Measurements from ENCODE around the gene KRT80.

Gene KRT80

GRCh38 chr12:52228931-52229330 is 37.1 kb upstream of the KRT80 start:
- no peak for DNase-seq (ENCODE audit: low read depth in 3 of 3)

- no peak for DNase-seq (ENCODE audit: low read depth in 3 of 3)
These were observed 36.6 kb upstream of the KRT80 start for GRCh38 chr12:52228366-52228765.

DNA sequence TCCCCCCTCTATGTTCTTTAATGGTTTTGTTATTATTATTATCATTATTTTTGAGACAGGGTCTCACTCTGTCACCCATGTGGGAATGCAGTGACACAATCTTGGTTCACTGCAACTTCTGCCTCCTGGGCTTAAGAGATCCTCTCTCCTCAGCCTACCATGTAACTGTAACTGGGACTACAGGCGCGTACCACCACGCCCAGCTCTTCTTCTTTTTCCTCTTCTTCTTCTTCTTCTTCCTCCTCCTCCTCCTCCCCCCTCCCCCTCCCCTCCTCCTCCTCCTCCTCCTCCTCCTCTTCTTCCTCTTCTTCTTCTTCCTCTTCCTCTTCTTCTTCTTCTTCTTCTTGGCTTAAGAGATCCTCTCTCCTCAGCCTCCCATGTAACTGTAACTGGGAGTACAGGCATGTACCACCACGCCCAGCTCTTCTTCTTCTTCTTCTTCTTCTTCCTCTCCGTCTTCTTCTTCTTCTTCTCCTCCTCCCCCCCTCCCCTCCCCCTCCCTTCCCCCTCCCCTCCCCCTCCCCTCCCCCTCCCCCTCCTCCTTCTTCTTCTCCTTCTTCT is 35.9 kb upstream of the KRT80 start:
- DNase-seq (ENCODE audit: low read depth in 3 of 3): no peak

GRCh38 chr12:52226446-52226845 is 34.6 kb upstream of the KRT80 start:
- no peak for DNase-seq (ENCODE audit: low read depth in 3 of 3)

GRCh38 chr12:52225752-52226151 is 33.9 kb upstream of the KRT80 start:
- no peak for DNase-seq (ENCODE audit: low read depth in 3 of 3)

- DNase-seq (ENCODE audit: low read depth in 3 of 3): no peak
These were observed 32.3 kb upstream of the KRT80 start for GRCh38 chr12:52224151-52224550.

- DNase-seq (ENCODE audit: low read depth in 3 of 3): no peak
These were observed 31.7 kb upstream of the KRT80 start for GRCh38 chr12:52223406-52224039.

GRCh38 chr12:52222692-52223091 is 30.9 kb upstream of the KRT80 start:
- no peak for DNase-seq (ENCODE audit: low read depth in 3 of 3)

DNA sequence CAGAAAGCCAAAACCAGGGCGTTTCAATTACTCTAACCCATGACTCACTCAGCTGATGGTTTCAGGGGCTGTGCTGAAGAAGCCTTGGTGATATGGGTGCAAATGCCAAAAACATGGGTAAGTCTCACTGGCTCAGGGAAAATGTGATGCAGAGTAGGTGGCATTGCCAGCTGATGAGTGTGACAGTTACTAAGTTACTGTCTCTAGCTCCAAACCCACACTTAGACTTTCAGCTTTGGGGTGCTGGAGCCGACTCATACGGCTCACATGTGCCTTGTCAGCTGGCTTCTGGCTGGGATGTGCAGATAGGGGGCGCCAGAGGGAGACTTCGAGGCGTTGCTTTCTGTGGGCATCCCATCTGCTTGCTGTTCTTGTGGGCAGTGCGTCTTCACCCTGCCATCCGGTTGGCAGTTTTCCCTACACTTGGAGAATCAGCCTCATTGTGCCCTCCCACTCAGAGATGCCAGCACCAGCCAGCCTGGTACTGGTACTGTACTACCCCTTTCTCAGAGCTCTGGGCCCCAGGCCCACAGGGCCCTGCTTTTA is 30.2 kb upstream of the KRT80 start:
- DNase-seq (ENCODE audit: low read depth in 3 of 3): peak; percentile 61 to 83 (median 64)

DNA sequence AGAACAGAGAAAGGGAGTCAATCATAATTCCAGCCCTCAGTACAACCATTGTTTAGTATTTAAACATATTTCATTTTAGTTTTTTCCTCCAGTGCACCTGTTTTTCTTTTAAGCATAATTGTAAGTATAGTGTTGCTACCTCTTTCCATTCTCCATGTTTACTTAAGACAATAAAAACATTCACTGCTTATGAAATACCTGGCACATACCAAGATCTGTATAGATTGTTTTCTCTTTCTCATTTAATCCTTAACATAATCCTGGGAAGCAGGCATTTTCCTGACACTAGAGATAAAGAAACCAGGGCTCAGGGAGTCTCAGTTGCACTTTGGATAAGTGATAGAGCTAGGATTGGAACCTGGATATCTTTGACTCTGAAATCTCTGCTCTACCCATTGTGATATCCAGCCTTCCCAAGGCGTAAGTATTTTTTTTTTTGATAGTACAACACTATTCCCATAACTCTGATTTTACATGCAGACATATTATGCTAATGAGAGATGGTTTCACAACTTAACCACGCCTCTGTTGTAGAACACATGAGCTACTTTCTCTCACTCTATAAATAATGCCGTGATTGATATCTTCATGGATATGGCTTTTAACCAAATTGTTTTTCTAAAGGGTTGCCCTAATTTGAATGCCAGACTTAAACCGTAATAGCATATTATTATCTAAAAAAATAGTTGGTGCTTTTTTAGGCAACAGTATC is 29.4 kb upstream of the KRT80 start:
- no peak for DNase-seq (ENCODE audit: low read depth in 3 of 3)

- DNase-seq (ENCODE audit: low read depth in 3 of 3): no peak
These were observed 28.7 kb upstream of the KRT80 start for GRCh38 chr12:52220477-52220876.

DNA sequence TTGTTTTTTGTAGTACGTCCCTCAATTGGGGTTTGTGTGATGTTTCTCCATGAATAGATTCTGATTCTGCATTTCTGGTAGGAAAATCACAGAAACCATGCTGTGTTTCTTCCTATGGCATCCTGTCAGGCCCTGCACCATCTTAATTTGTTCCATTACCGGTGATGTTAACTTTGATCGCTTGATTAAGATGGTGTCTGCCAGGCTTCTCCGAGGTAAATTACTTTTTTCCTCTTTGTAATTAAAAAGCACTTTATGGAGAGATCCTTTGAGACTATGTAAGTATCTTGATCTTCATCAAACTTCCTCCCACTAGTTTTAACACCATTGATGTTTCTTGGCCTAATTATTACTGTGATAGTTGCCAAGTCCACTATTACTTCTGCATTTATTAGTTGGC is 26.2 kb upstream of the KRT80 start:
- no peak for DNase-seq (ENCODE audit: low read depth in 3 of 3)

DNA sequence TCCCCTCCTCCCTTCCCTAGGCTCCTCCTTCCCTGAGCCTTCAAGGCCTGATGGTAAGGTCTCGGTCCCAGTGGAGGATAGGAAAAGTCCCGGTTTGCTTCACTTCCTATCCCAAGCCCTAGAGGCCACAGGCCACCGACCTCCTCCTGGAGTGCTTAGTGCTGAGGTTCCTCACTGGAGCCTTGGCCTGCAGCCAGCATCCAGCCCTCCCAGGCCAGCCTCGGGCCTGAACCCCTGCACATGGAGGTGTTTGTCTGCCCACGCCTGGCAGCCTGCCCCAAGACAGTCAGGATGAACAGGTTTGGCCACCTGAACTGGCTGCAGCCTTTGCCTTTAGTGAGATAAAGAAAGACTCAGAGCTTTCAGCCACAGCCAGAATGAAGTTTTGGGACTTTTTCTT is 25.4 kb upstream of the KRT80 start:
- no peak for DNase-seq (ENCODE audit: low read depth in 3 of 3)

- DNase-seq (ENCODE audit: low read depth in 3 of 3): no peak
These were observed 25.0 kb upstream of the KRT80 start for GRCh38 chr12:52216807-52217206.

DNA sequence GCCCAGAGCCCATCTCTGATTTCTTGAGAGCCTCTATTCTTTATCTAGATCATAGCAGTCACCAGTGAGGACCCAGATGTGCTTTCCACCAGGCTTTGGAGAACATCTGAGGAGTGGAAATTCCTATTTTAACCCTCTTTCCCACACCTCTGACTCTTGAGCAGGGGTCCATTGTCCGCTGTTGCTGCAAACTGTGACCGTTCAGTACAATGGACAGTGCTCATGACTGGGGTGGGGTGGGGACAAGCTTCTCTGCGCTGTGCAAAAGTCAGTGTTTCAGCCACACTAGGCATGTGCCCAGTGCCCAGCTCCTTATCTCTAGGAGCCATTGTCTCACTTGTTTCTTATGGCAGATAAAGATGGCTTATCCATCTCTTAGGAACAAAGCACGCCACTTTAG is 24.3 kb upstream of the KRT80 start:
- DNase-seq (ENCODE audit: low read depth in 3 of 3): no peak

DNA sequence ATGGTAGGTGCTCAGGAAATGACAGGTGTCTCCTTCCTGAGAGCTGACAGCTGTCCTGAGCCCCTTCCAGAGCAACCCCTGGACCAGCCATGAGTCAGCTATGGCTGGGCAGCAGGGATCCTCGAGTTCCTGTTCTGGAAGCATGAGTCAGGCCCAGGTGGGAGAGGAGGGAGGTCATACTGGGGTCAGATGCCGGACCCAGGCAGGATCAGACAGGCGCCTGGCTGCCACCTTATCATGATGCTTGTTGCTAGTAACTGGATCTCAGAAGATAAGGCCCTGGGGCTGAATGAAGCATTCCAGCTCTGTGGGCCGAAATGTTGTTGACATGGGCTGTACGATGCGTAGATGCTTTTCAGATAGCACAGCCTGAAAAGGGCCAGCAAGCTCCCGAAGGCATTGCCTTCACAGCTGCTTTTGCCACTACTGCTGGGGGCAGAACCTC is 23.8 kb upstream of the KRT80 start:
- no peak for DNase-seq (ENCODE audit: low read depth in 3 of 3)

- no peak for DNase-seq (ENCODE audit: low read depth in 3 of 3)
These were observed 22.6 kb upstream of the KRT80 start for GRCh38 chr12:52214421-52214802.

GRCh38 chr12:52213564-52214420 is 22.0 kb upstream of the KRT80 start:
- peak; percentile 16 to 61 (median 24) for DNase-seq (ENCODE audit: low read depth in 3 of 3)

DNA sequence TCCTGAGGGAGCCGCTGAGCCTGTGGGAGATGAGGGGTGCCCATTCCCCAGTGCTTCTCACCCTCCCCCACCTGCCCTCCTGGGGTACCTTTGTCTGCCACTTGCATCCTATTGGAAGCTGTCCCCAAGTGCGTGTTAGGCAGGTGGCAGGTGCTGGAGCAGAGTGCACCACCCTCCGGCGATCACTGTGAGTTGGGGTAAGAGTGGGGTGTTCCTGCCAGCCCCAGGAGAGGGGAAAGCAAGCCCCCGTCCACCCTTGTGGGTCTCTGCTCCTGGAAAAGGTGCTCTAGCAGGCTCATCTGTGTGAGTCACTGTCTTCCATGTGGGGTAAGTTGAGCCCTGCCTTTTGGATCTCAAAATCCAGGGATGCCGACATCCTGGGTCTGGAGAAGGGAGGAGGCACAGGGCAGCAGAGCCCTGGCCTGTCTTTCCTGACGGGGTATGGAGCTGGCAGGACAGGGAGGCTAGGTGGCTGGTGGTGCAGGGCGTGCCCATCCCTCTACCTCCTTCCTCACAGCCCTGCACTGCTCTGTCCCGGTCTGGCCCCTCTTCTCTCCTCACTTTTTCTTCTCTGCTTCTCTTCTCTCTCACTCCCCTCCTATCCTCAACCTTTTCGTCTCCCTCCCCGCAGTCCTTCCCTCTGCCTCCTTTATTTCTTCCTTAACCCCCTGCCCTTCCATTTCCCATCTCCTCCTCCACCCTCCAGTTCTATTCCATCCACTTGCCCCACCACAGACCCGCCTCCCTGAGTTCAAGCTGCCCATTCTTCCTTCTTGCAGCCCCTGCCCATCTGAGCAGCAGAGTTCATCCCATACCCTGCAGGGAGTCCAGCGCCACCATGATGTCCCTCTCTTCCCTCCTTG is 21.1 kb upstream of the KRT80 start:
- no peak for DNase-seq (ENCODE audit: low read depth in 3 of 3)

GRCh38 chr12:52211716-52212585 is 20.1 kb upstream of the KRT80 start:
- DNase-seq (ENCODE audit: low read depth in 3 of 3): no peak

Measured in stimulated activated CD4-positive, alpha-beta T cell treated with anti-CD3 and anti-CD28 coated beads, TNF-alpha, amount 100 ng/mL, for 24 hours (primary cell).